IMR-90 (cell line): ENCODE data around the gene GLS. TPM values are rescaled to one million over a fixed set of nuclear protein-coding genes. Genes with fewer than 3 reads are reported as not detected.

ENCODE experiments used
- ATAC-seq: fragments of 200-7000 bp; cut with Tn5 transposase; 2 replicates; pipeline ENCODE4 v1.9.1; 2020; ENCODE audit warnings: low read depth, mild to moderate bottlenecking, moderate library complexity
- BruUV-seq: library from RNA; stranded (reverse); fragments of 400-500 nt; replicated peaks from 2 replicates; lab custom pipeline; 2021; lab: Mats Ljungman, UMichigan
- CTCF ChIA-PET: fragments of 300-600 bp; formaldehyde crosslinking; extraction: SDS; loops from one replicate; lab custom pipeline; 2021; ENCODE audit warnings: antibody characterized with exemption; lab: Yijun Ruan, JAX
- POLR2A ChIA-PET: fragments of 300-600 bp; sonication (Branson Sonifier 250); formaldehyde crosslinking; loops from one replicate; lab custom pipeline; 2022; ENCODE audit warnings: antibody characterized with exemption; ENCODE audit not compliant: unreplicated experiment; lab: Charles Lee
- DNase-seq: peaks from one replicate; pipeline ENCODE4 v3.0.0; 2013
- H2AFZ ChIP-seq: replicated peaks from 2 replicates; pipeline ENCODE3; 2013; ENCODE audit warnings: low read length, mild to moderate bottlenecking; ENCODE audit not compliant: poor library complexity
- H2AK5ac ChIP-seq: 2 replicates; pipeline ENCODE4 v1.6.1; 2013; ENCODE audit warnings: low read depth, low read length, inconsistent platforms
- H2AK9ac ChIP-seq: replicated peaks from 2 replicates; pipeline ENCODE3; 2013; ENCODE audit warnings: mild to moderate bottlenecking, low read depth, low read length, moderate library complexity; ENCODE audit not compliant: poor library complexity
- H2BK120ac ChIP-seq: 2 replicates; pipeline ENCODE4 v1.6.1; 2013; ENCODE audit warnings: low read depth, low read length, inconsistent platforms
- H2BK15ac ChIP-seq: 3 replicates; pipeline ENCODE4 v1.6.1; 2013; ENCODE audit warnings: low read depth, low read length, inconsistent platforms
- H2BK20ac ChIP-seq: 2 replicates; pipeline ENCODE4 v1.6.1; 2013; ENCODE audit warnings: low read depth, mild to moderate bottlenecking, inconsistent platforms, low read length, moderate library complexity
- H2BK5ac ChIP-seq: 2 replicates; pipeline ENCODE4 v1.6.1; 2013; ENCODE audit warnings: mild to moderate bottlenecking, low read depth, low read length, inconsistent platforms; ENCODE audit not compliant: poor library complexity, severe bottlenecking
- H3K14ac ChIP-seq: replicated peaks from 2 replicates; pipeline ENCODE4 v1.6.1; 2013; ENCODE audit warnings: low read depth, low read length, inconsistent platforms
- H3K18ac ChIP-seq: 2 replicates; pipeline ENCODE4 v1.6.1; 2013; ENCODE audit warnings: low read depth, low read length, control low read depth
- H3K23ac ChIP-seq: 2 replicates; pipeline ENCODE4 v1.6.1; 2013; ENCODE audit warnings: low read depth, low read length, inconsistent platforms
- H3K27ac ChIP-seq: 2 replicates; pipeline ENCODE4 v1.5.1; 2013; ENCODE audit warnings: mild to moderate bottlenecking, control low read depth, low read length; ENCODE audit not compliant: insufficient read depth
- H3K27me3 ChIP-seq: 2 replicates; pipeline ENCODE4 v1.6.1; 2013; ENCODE audit warnings: low read length; ENCODE audit not compliant: control insufficient read depth, insufficient read depth
- H3K36me3 ChIP-seq: 2 replicates; pipeline ENCODE4 v1.6.1; 2013; ENCODE audit warnings: low read length, mixed read lengths; ENCODE audit not compliant: control insufficient read depth, insufficient read depth
- H3K4ac ChIP-seq: 2 replicates; pipeline ENCODE4 v1.6.1; 2013; ENCODE audit warnings: low read depth, low read length, inconsistent platforms
- H3K4me1 ChIP-seq: 2 replicates; pipeline ENCODE4 v1.6.1; 2013; ENCODE audit warnings: low read length, mixed read lengths; ENCODE audit not compliant: control insufficient read depth, insufficient read depth
- H3K4me2 ChIP-seq: 2 replicates; pipeline ENCODE4 v1.6.1; 2013; ENCODE audit warnings: low read depth, mild to moderate bottlenecking, control low read depth, low read length, moderate library complexity
- H3K4me3 ChIP-seq: 2 replicates; pipeline ENCODE4 v1.5.1; 2013; ENCODE audit warnings: low read depth, mild to moderate bottlenecking, control low read depth, low read length, moderate library complexity; ENCODE audit not compliant: insufficient read depth
- H3K56ac ChIP-seq: 2 replicates; pipeline ENCODE4 v1.6.1; 2013; ENCODE audit warnings: low read length, inconsistent platforms; ENCODE audit not compliant: insufficient read depth; ENCODE audit errors: extremely low read depth
- H3K79me1 ChIP-seq, 2 experiments: 2 replicates each; pipeline ENCODE4 v1.6.1; 2013; ENCODE audit warnings: low read length in 2 of 2, inconsistent platforms in 1 of 2, low read depth in 1 of 2
- H3K9ac ChIP-seq: 2 replicates; pipeline ENCODE4 v1.6.1; 2013; ENCODE audit warnings: low read depth, low read length, control low read depth
- H3K9me1 ChIP-seq: 2 replicates; pipeline ENCODE4 v1.6.1; 2013; ENCODE audit warnings: low read length, inconsistent platforms; ENCODE audit not compliant: insufficient read depth
- H3K9me3 ChIP-seq: 2 replicates; pipeline ENCODE4 v1.6.1; 2013; ENCODE audit warnings: low read length; ENCODE audit not compliant: control insufficient read depth, insufficient read depth
- H4K20me1 ChIP-seq: 2 replicates; pipeline ENCODE4 v1.6.1; 2013; ENCODE audit warnings: low read length, inconsistent platforms; ENCODE audit not compliant: insufficient read depth
- H4K5ac ChIP-seq: 2 replicates; pipeline ENCODE4 v1.6.1; 2013; ENCODE audit warnings: mild to moderate bottlenecking, low read depth, low read length, control low read depth
- H4K8ac ChIP-seq, 2 experiments: 2 replicates each; pipeline ENCODE4 v1.6.1; 2013; ENCODE audit warnings: low read depth in 2 of 2, low read length in 2 of 2, control low read depth in 1 of 2, inconsistent platforms in 1 of 2
- H4K91ac ChIP-seq: 2 replicates; pipeline ENCODE4 v1.6.1; 2013; ENCODE audit warnings: low read depth, low read length, inconsistent platforms; ENCODE audit not compliant: insufficient read depth
- CEBPB ChIP-seq: IDR thresholded peaks from 2 replicates; pipeline ENCODE4 v1.6.1; 2012; ENCODE audit warnings: low read depth, low read length, improper control_type of control experiment
- CHD1 ChIP-seq: IDR thresholded peaks from 2 replicates; pipeline ENCODE4 v1.6.1; 2012; ENCODE audit warnings: low read depth, low read length, improper control_type of control experiment
- CTCF ChIP-seq: conservative IDR thresholded peaks from 2 replicates; pipeline ENCODE4 v1.5.1; 2012; ENCODE audit warnings: mild to moderate bottlenecking, low read depth, low read length, improper control_type of control experiment
- ELK1 ChIP-seq: fragments of 150-350 bp; IDR thresholded peaks from 2 replicates; pipeline ENCODE4 v1.6.1; 2016; ENCODE audit warnings: low read depth, mild to moderate bottlenecking, low read length, moderate library complexity, borderline replicate concordance
- FOS ChIP-seq: fragments of 150-350 bp; IDR thresholded peaks from 2 replicates; pipeline ENCODE4 v1.6.1; 2016; ENCODE audit warnings: low read depth, low read length
- MAFK ChIP-seq: IDR thresholded peaks from 2 replicates; pipeline ENCODE4 v1.6.1; 2012; ENCODE audit warnings: low read depth, low read length, improper control_type of control experiment
- MAZ ChIP-seq: IDR thresholded peaks from 2 replicates; pipeline ENCODE4 v1.6.1; 2012; ENCODE audit warnings: low read depth, mild to moderate bottlenecking, low read length, improper control_type of control experiment, moderate library complexity, borderline replicate concordance
- MXI1 ChIP-seq: IDR thresholded peaks from 2 replicates; pipeline ENCODE4 v1.6.1; 2012; ENCODE audit warnings: low read depth, mild to moderate bottlenecking, low read length, moderate library complexity, borderline replicate concordance
- NFE2L2 ChIP-seq: fragments of 150-350 bp; IDR thresholded peaks from 2 replicates; pipeline ENCODE4 v1.6.1; 2016; ENCODE audit warnings: low read depth, mild to moderate bottlenecking, low read length
- POLR2A ChIP-seq: IDR thresholded peaks from 2 replicates; pipeline ENCODE4 v1.6.1; 2012; ENCODE audit warnings: mild to moderate bottlenecking, low read depth, low read length
- RAD21 ChIP-seq: IDR thresholded peaks from 2 replicates; pipeline ENCODE4 v1.6.1; 2012; ENCODE audit warnings: low read length, improper control_type of control experiment
- RCOR1 ChIP-seq: IDR thresholded peaks from 2 replicates; pipeline ENCODE4 v1.6.1; 2012; ENCODE audit warnings: mild to moderate bottlenecking, low read length, improper control_type of control experiment; ENCODE audit not compliant: insufficient replicate concordance
- RFX5 ChIP-seq: IDR thresholded peaks from 2 replicates; pipeline ENCODE4 v1.8.0; 2012; ENCODE audit warnings: low read depth, mild to moderate bottlenecking, low read length, moderate library complexity
- SMC3 ChIP-seq: fragments of 150-350 bp; IDR thresholded peaks from 2 replicates; pipeline ENCODE4 v1.6.1; 2016; ENCODE audit warnings: low read depth, mild to moderate bottlenecking, antibody characterized with exemption, low read length, moderate library complexity
- USF2 ChIP-seq: fragments of 150-350 bp; IDR thresholded peaks from 2 replicates; pipeline ENCODE4 v1.6.1; 2017; ENCODE audit warnings: mild to moderate bottlenecking, antibody characterized with exemption, low read length, low read depth
- WGBS, 2 experiments: methylation state at CpG; one replicate each; pipeline versions ENCODE4 v1.1.5 to v1.1.7; 2013; ENCODE audit warnings: missing lambda C conversion rate in 2 of 2; ENCODE audit not compliant: insufficient read length in 1 of 2; ENCODE audit errors: extremely low coverage in 2 of 2; 5-methylcytosine and 5-hydroxymethylcytosine counted together
- dilution Hi-C: fragments of 300-500 bp; cut with HindIII; formaldehyde crosslinking; loops from one replicate; pipeline ENCODE4 v1.14.3; 2018; ENCODE audit warnings: low sequenced_read_pairs; ENCODE audit not compliant: unreplicated experiment
- in situ Hi-C: fragments of 300-500 bp; cut with MboI; formaldehyde crosslinking; loops from 3 replicates; pipeline ENCODE4 v1.14.3; 2019; ENCODE audit warnings: low sequenced_read_pairs, inconsistent platforms, mixed read lengths
- intact Hi-C: fragments of 100-400 bp; cut with micrococcal nuclease; formaldehyde crosslinking; loops from 2 replicates; pipeline ENCODE4 v1.10.0; 2022
- polyA plus RNA-seq, 3 experiments: library from polyadenylated mRNA; depleted of rRNA; stranded (reverse); fragments of >200 nt; gene quantifications; 2 replicates each; pipeline ENCODE4 v1.2.3, GENCODE V29; 2012; ENCODE audit warnings: low replicate concordance in 1 of 3
- total RNA-seq: library from RNA; depleted of rRNA; stranded (reverse); fragments of >200 nt; gene quantifications from 2 replicates; pipeline ENCODE4 v1.2.3, GENCODE V29; 2012

Gene GLS
- total and polyA plus RNA-seq, 2 of the 4 experiments (the other 2 are of a cell fraction) = 87.5 to 130 TPM

- BruUV-seq = no TSS peak
- CTCF ChIA-PET = no interaction called here
- no peak overlapping the region for H3K14ac ChIP-seq
These were observed 120.4 kb downstream of the GLS start for GRCh38 chr2:191001032-191001431.

More at GRCh38 chr2:191001032-191001431, 120.4 kb downstream of the GLS start:
- DNase-seq = no peak
- no peak overlapping the region for H2AK9ac ChIP-seq
- dilution Hi-C loops (no loop called here), intact Hi-C loops (loop anchor here (5.0 kb wide), 1 partner anchor 34 kb away; no protein-coding TSS in a partner anchor), in situ Hi-C loops (no loop called here)
- H4K91ac ChIP-seq = no peak overlapping the region
- H3K27ac ChIP-seq = no peak overlapping the region
- no peak overlapping the region for H3K9ac ChIP-seq
- H3K79me1 ChIP-seq = peaks cover 0 to 33% of the 10 kb centered on the region in 2 experiments; a peak in 3 of 4 replicates
- no peak overlapping the region for H2BK5ac ChIP-seq
- no peak overlapping the region for H3K18ac ChIP-seq
- POLR2A ChIA-PET = no interaction called here
- WGBS, 2 experiments = no CpG with 5 or more reads among the region's 2 CpGs
- H3K9me1 ChIP-seq = peaks cover 2% of the 10 kb centered on the region; the same call in 1 of the 2 replicates
- H2BK120ac ChIP-seq = no peak overlapping the region
- H3K56ac ChIP-seq = no peak overlapping the region
- no peak overlapping the region for H3K4me2 ChIP-seq
- no peak overlapping the region for H3K4me3 ChIP-seq
- no peak for TF ChIP-seq RFX5
- TF ChIP-seq CTCF = no peak
- TF ChIP-seq RAD21 = no peak
- TF ChIP-seq MXI1 = no peak
- no peak for TF ChIP-seq POLR2A
- no peak for TF ChIP-seq FOS
- no peak for TF ChIP-seq USF2
- no peak for TF ChIP-seq CHD1
- TF ChIP-seq SMC3 = no peak
- no peak for TF ChIP-seq MAFK
- TF ChIP-seq NFE2L2 = no peak
- TF ChIP-seq MAZ = no peak
- TF ChIP-seq ELK1 = no peak
- no peak for TF ChIP-seq CEBPB
- no peak for TF ChIP-seq RCOR1
- no peak overlapping the region for H3K4ac ChIP-seq
- H2BK20ac ChIP-seq = no peak overlapping the region
- H4K20me1 ChIP-seq = 0 out of 2 replicates have a peak, but pooled peaks cover 4% of the 10 kb centered on the region
- H3K9me3 ChIP-seq = no peaks in the 10 kb centered on the region
- H3K23ac ChIP-seq = no peak overlapping the region
- no peaks in the 10 kb centered on the region for H3K27me3 ChIP-seq
- H4K8ac ChIP-seq = no peak overlapping the region
- H2AFZ ChIP-seq = no peak overlapping the region
- H3K36me3 ChIP-seq = peaks cover 58% of the 10 kb centered on the region
- H3K4me1 ChIP-seq = no peaks in the 10 kb centered on the region
- H4K5ac ChIP-seq = no peak overlapping the region
- no peak overlapping the region for H2AK5ac ChIP-seq
- ATAC-seq = no peak
- no peak overlapping the region for H2BK15ac ChIP-seq
